HL-60 (cell line): ENCODE data around the gene GPX4.

ENCODE experiments used
- DNase-seq, 2 experiments: peaks; one replicate each; pipeline ENCODE4 v3.0.0-alpha.2; 2010 to 2020; ENCODE audit warnings: low read depth in 1 of 2, low spot score in 1 of 2
- H3K27ac ChIP-seq: fragments of 250-450 bp; sonication (Bioruptor Pico); replicated peaks from 2 replicates; pipeline ENCODE4 v1.5.1; 2020; ENCODE audit warnings: mild to moderate bottlenecking, moderate library complexity
- H3K27me3 ChIP-seq: fragments of 250-450 bp; sonication (Bioruptor Pico); 2 replicates; pipeline ENCODE4 v1.5.1; 2021; ENCODE audit warnings: mild to moderate bottlenecking, moderate library complexity; ENCODE audit not compliant: insufficient read depth, poor library complexity, severe bottlenecking
- H3K4me3 ChIP-seq: replicated peaks from 2 replicates; pipeline ENCODE4 v1.5.1; 2011; ENCODE audit warnings: mild to moderate bottlenecking, control low read depth, low read length; ENCODE audit not compliant: insufficient read depth
- GABPA ChIP-seq: IDR thresholded peaks from 2 replicates; pipeline ENCODE4 v1.6.1; 2012; ENCODE audit warnings: low read depth
- POLR2AphosphoS5 ChIP-seq: IDR thresholded peaks from 2 replicates; pipeline ENCODE4 v1.6.1; 2012; ENCODE audit warnings: low read depth
- SPI1 ChIP-seq: IDR thresholded peaks from 2 replicates; pipeline ENCODE4 v1.6.1; 2012; ENCODE audit warnings: low read depth, mild to moderate bottlenecking, borderline replicate concordance
- TF ChIP-seq, protein P1 (sequence below): IDR thresholded peaks from one replicate; pipeline ENCODE4 v1.5.1; 2011; ENCODE audit warnings: low read length, control low read depth, inconsistent platforms; ENCODE audit not compliant: insufficient read depth
- TF ChIP-seq, protein P2 (sequence below): IDR thresholded peaks from 2 replicates; pipeline ENCODE4 v1.6.1; 2012; ENCODE audit warnings: low read depth; ENCODE audit not compliant: insufficient replicate concordance

GPX4 gene

DNA sequence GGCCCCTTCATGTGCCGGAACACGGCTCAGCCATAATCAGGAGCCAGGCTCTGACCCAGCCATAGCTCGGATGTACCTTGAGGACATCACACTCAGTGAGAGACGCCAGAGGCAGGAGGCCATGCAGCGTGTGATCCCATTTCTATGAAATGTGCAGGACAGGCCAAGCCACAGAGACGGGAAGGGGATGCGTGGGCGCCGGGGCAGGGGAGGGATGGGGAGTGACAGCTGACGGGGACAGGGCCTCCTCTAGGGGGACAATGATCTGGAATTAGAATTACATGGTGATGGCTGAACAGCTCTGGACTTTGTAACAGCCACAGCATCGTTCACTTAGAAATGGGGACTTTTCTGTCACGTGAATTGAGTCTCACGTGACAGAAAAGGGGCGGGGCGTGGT, 35.3 kb downstream of the GPX4 start:
- H3K27me3 ChIP-seq = no peaks in the 10 kb centered on the region
- TF ChIP-seq, protein P1, sequence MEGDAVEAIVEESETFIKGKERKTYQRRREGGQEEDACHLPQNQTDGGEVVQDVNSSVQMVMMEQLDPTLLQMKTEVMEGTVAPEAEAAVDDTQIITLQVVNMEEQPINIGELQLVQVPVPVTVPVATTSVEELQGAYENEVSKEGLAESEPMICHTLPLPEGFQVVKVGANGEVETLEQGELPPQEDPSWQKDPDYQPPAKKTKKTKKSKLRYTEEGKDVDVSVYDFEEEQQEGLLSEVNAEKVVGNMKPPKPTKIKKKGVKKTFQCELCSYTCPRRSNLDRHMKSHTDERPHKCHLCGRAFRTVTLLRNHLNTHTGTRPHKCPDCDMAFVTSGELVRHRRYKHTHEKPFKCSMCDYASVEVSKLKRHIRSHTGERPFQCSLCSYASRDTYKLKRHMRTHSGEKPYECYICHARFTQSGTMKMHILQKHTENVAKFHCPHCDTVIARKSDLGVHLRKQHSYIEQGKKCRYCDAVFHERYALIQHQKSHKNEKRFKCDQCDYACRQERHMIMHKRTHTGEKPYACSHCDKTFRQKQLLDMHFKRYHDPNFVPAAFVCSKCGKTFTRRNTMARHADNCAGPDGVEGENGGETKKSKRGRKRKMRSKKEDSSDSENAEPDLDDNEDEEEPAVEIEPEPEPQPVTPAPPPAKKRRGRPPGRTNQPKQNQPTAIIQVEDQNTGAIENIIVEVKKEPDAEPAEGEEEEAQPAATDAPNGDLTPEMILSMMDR = no peak
- TF ChIP-seq POLR2AphosphoS5 (no peak), GABPA (no peak), SPI1 (no peak)
- TF ChIP-seq, protein P2, sequence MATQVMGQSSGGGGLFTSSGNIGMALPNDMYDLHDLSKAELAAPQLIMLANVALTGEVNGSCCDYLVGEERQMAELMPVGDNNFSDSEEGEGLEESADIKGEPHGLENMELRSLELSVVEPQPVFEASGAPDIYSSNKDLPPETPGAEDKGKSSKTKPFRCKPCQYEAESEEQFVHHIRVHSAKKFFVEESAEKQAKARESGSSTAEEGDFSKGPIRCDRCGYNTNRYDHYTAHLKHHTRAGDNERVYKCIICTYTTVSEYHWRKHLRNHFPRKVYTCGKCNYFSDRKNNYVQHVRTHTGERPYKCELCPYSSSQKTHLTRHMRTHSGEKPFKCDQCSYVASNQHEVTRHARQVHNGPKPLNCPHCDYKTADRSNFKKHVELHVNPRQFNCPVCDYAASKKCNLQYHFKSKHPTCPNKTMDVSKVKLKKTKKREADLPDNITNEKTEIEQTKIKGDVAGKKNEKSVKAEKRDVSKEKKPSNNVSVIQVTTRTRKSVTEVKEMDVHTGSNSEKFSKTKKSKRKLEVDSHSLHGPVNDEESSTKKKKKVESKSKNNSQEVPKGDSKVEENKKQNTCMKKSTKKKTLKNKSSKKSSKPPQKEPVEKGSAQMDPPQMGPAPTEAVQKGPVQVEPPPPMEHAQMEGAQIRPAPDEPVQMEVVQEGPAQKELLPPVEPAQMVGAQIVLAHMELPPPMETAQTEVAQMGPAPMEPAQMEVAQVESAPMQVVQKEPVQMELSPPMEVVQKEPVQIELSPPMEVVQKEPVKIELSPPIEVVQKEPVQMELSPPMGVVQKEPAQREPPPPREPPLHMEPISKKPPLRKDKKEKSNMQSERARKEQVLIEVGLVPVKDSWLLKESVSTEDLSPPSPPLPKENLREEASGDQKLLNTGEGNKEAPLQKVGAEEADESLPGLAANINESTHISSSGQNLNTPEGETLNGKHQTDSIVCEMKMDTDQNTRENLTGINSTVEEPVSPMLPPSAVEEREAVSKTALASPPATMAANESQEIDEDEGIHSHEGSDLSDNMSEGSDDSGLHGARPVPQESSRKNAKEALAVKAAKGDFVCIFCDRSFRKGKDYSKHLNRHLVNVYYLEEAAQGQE = no peak
- DNase-seq = no peak
- no peak overlapping the region for H3K27ac ChIP-seq
- no peak overlapping the region for H3K4me3 ChIP-seq

DNA sequence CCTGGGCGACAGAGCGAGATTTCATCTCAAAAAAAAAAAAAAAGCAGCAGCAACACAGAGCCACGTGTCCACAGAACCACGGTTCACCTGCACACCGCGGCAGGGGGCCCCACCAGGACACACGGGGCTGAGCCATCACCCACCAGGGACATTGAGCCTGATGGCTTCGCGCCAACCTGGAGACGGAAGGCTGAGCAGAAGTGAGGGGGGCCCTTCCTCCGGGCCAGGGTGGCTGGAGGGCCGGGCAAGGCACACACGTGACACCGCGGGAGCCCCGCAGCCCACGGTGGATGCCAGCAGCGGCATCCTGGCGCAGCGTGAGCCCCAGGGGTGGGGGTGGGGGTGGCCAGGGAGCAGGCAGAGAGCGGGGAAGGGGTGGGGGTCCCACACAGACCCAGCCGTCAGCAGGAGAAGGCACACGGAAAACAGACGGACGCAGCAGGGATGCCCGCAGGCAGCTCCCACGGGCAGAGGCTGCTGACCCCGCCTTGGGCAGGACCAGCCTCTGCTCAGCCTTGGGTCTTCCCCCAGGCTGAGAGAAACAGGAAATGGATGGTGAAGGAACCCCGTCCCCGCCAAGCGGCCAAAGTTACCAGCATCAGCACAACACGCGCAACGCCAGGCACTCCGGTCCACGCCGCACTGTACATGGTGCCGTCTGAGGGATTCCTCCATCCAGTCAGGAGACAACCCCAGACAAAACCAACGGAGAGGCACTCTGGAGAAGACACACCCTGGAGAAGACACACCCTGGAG, 36.7 kb downstream of the GPX4 start:
- Histone ChIP-seq H3K4me3 (no peak overlapping the region), H3K27ac (no peak overlapping the region), H3K27me3 (no peaks in the 10 kb centered on the region)
- no peak for DNase-seq
- no peak for TF ChIP-seq GABPA
- TF ChIP-seq, protein P2 = no peak
- TF ChIP-seq, protein P1 = no peak
- TF ChIP-seq SPI1 = no peak
- no peak for TF ChIP-seq POLR2AphosphoS5

DNA sequence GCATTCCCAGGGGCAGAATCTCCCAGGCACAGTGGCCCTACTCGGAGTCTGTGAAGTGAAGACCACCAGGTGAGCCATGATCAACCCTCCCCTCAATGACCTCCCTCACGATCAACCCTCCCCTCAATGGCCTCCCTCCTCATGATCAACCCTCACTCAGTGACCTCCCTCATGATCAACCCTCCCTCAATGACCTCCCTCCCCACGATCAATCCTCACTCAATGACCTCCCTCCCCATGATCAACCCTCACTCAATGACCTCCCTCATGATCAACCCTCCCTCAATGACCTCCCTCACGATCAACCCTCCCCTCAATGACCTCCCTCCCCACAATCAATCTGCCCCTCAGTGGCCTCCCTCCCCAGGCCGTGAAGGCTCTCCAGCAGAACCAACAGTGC, 38.1 kb downstream of the GPX4 start:
- no peak for DNase-seq
- Histone ChIP-seq H3K27ac (no peak overlapping the region), H3K4me3 (no peak overlapping the region), H3K27me3 (no peaks in the 10 kb centered on the region)
- TF ChIP-seq POLR2AphosphoS5 (no peak), SPI1 (no peak), GABPA (no peak)
- TF ChIP-seq, protein P2 = no peak
- TF ChIP-seq, protein P1 = no peak
